K562 (cell line): Measurements from ENCODE around the gene CCDC78. TPM values are rescaled to one million over a fixed set of nuclear protein-coding genes. Genes with fewer than 3 reads are reported as not detected.
A peak's percentile ranks its signal among the peaks of the same experiment; 100 is the strongest.

Experiments
- ATAC-seq: fragments of 200-7000 bp; cut with Tn5 transposase; 3 replicates; pipeline ENCODE4 v1.9.1; 2020; ENCODE audit warnings: moderate library complexity
- BruUV-seq: library from RNA; stranded (reverse); fragments of 400-500 nt; replicated peaks from 2 replicates; lab custom pipeline; 2021; lab: Mats Ljungman, UMichigan
- CTCF ChIA-PET: fragments of 300-600 bp; formaldehyde crosslinking; extraction: SDS; loops from one replicate; lab custom pipeline; 2021; ENCODE audit warnings: low intra/inter-chr PET ratio; lab: Yijun Ruan, JAX
- POLR2A ChIA-PET: fragments of 300-600, 350-650 bp; sonication (Branson Sonifier 250); formaldehyde crosslinking; extraction: SDS; loops from one replicate; lab custom pipeline; 2021; ENCODE audit warnings: antibody characterized with exemption, inconsistent platforms; lab: Yijun Ruan, JAX
- DNase-seq, 4 experiments: peaks; one replicate each; pipeline versions ENCODE4 v3.0.0 to v3.0.0-alpha.2; 2011 to 2018; ENCODE audit warnings: low spot score in 3 of 4, mixed read lengths in 3 of 4; ENCODE audit errors: extremely low read depth in 1 of 4
- FAIRE-seq: peaks from 2 replicates; lab custom pipeline; 2011; peaks lifted over from hg19 to GRCh38; lab: Jason Lieb, UNC
- H2AFZ ChIP-seq: 2 replicates; pipeline ENCODE4 v1.6.0; 2011; ENCODE audit warnings: low read depth, low read length, control low read depth, inconsistent platforms
- H3K27ac ChIP-seq: fragments of 200-600 bp; 3 replicates; pipeline ENCODE4 v1.8.0; 2011; ENCODE audit warnings: low read depth, mild to moderate bottlenecking, control low read depth, inconsistent platforms, low read length, moderate library complexity, mixed read lengths; ENCODE audit errors: extremely low read depth
- H3K27me3 ChIP-seq, 2 experiments: fragments of 300-600 bp in 1 of 2; 2 replicates in 1 of 2; 3 replicates in 1 of 2; pipeline versions ENCODE4 v1.6.0 to v1.8.0; 2011; ENCODE audit warnings: inconsistent platforms in 2 of 2, low read length in 2 of 2, mild to moderate bottlenecking in 1 of 2, mixed read lengths in 1 of 2, moderate library complexity in 1 of 2; ENCODE audit not compliant: control insufficient read depth in 2 of 2, insufficient read depth in 2 of 2
- H3K36me3 ChIP-seq: fragments of 300-600 bp; 3 replicates; pipeline ENCODE4 v1.8.0; 2011; ENCODE audit warnings: mild to moderate bottlenecking, low read length, inconsistent platforms; ENCODE audit not compliant: control insufficient read depth, insufficient read depth
- H3K4me1 ChIP-seq, 2 experiments: fragments of 200-600 bp in 1 of 2; replicated peaks in 1 of 2; 2 replicates in 1 of 2; 3 replicates in 1 of 2; pipeline versions ENCODE4 v1.5.1 to v1.8.0; 2011; ENCODE audit warnings: inconsistent platforms in 2 of 2, low read length in 2 of 2, mild to moderate bottlenecking in 1 of 2, mixed read lengths in 1 of 2, moderate library complexity in 1 of 2; ENCODE audit not compliant: control insufficient read depth in 2 of 2, insufficient read depth in 2 of 2
- H3K4me2 ChIP-seq: 2 replicates; pipeline ENCODE4 v1.6.1; 2011; ENCODE audit warnings: low read length, control low read depth, inconsistent platforms, mixed read lengths; ENCODE audit not compliant: insufficient read depth
- H3K4me3 ChIP-seq: fragments of 200-600 bp; sonication (generic), shearing (Covaris generic); 2 replicates; pipeline ENCODE4 v1.5.1; 2016; ENCODE audit warnings: control low read depth, inconsistent platforms
- H3K79me2 ChIP-seq: fragments of 200-600 bp; 3 replicates; pipeline ENCODE4 v1.8.0; 2011; ENCODE audit warnings: low read length, inconsistent platforms; ENCODE audit not compliant: control insufficient read depth, insufficient read depth
- H3K9ac ChIP-seq, 2 experiments: 2 replicates each; pipeline versions ENCODE4 v1.6.0 to v1.6.1; 2011; ENCODE audit warnings: low read depth in 2 of 2, low read length in 2 of 2, control low read depth in 1 of 2, inconsistent platforms in 1 of 2, mild to moderate bottlenecking in 1 of 2, mixed read lengths in 1 of 2; ENCODE audit not compliant: insufficient read depth in 1 of 2
- H3K9me1 ChIP-seq: one replicate; pipeline ENCODE4 v1.6.0; 2011; ENCODE audit warnings: inconsistent platforms, mild to moderate bottlenecking, low read length, moderate library complexity; ENCODE audit not compliant: control insufficient read depth, insufficient read depth
- H3K9me3 ChIP-seq: replicated peaks from 2 replicates; pipeline ENCODE4 v1.5.1; 2011; ENCODE audit warnings: low read depth, low read length, inconsistent platforms; ENCODE audit not compliant: control insufficient read depth, insufficient read depth
- H4K20me1 ChIP-seq: replicated peaks from 2 replicates; pipeline ENCODE4 v1.6.1; 2011; ENCODE audit warnings: low read length, inconsistent platforms, mixed read lengths; ENCODE audit not compliant: control insufficient read depth, insufficient read depth
- RBM14 ChIP-seq: fragments of 200-400 bp; formaldehyde crosslinking; IDR thresholded peaks from 2 replicates; pipeline ENCODE4 v1.6.1; 2018; ENCODE audit warnings: low read depth, mild to moderate bottlenecking, low read length, moderate library complexity, borderline replicate concordance; ENCODE audit not compliant: insufficient read depth
- ZBTB7A ChIP-seq: IDR thresholded peaks from 2 replicates; pipeline ENCODE4 v1.6.1; 2011; ENCODE audit warnings: low read depth, mild to moderate bottlenecking, low read length, moderate library complexity, borderline replicate concordance; ENCODE audit not compliant: control insufficient read depth
- WGBS: fragments of 100-300 bp; shearing (Covaris generic); methylation state at CpG from one replicate; pipeline ENCODE4 v1.1.6; 2016; ENCODE audit warnings: low coverage, mixed read lengths; ENCODE audit not compliant: insufficient coverage; ENCODE audit errors: missing lambda C conversion rate; 5-methylcytosine and 5-hydroxymethylcytosine counted together
- in situ Hi-C: fragments of 300-500 bp; cut with MboI; formaldehyde crosslinking; loops from 4 replicates; pipeline ENCODE4 v1.15.0; 2018; ENCODE audit warnings: inconsistent platforms, mixed read lengths
- intact Hi-C: fragments of 100-400 bp; cut with micrococcal nuclease; formaldehyde crosslinking; loops from 2 replicates; pipeline ENCODE4 v1.14.2; 2022
- polyA plus RNA-seq, 8 experiments: library from polyadenylated mRNA; depleted of rRNA in 4 of 8; stranded (reverse) in 5 of 8; unstranded in 3 of 8; fragments of >200 nt; fragmentation: Nextera tagmentation in 2 of 8; fragmentation: Illumina TruSeq in 1 of 8; extraction: Ambion mirVana in 2 of 8; extraction: Trizol in 1 of 8; gene quantifications; 2 replicates each; pipeline versions ENCODE4 v1.2.1 to v1.2.3, GENCODE V29; 2011 to 2014; ENCODE audit warnings: inconsistent platforms in 1 of 8, missing spikeins in 1 of 8
- total RNA-seq, 7 experiments: library from RNA; depleted of rRNA in 6 of 7; stranded (reverse); fragments of >200 nt in 6 of 7; fragmentation: Illumina TruSeq in 2 of 7; extraction: Trizol in 2 of 7; gene quantifications; 2 replicates each; pipeline versions ENCODE4 v1.2.1 to v1.2.3, GENCODE V29; 2011 to 2021; ENCODE audit warnings: low replicate concordance in 1 of 7

Gene CCDC78
- total and polyA plus RNA-seq, 9 of the 15 experiments (the other 6 are each of a cell fraction or from before 2014, with no cell fraction given): 0.24 to 17.7 (median 2.9) TPM

DNA sequence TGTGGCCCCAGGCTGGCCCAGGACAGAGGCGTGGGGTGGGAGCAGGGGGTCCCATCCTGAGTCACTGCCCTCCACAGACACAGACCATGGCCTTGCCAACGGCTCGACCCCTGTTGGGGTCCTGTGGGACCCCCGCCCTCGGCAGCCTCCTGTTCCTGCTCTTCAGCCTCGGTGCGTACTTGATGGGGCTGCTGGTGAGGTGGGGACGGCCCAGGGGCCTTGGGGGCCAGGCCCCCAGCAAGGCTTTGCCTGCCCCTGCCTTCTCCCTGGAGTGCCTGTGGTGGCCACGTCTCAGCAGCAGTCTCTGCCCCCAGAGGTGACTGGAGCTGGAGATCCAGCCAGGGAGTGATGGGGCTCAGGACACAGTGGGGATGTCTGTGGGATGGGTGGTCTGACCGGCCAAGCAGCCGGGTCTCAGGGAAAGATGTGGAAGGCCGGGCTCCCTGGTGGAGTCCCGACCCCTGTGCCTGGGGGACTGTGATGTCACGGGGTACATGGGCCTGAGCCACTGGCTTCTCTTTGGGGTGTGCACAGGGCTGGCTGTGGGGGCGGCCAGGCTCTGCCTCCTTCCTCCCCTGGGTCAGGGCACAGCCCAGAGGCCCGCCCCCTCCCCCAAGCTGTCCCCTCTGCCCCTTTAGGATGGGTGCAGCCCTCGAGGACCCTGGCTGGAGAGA is 36.5 kb upstream of the CCDC78 start:
- intact Hi-C loops: no loop called here
- POLR2A ChIA-PET: interaction anchor here (0.5 to 1.3 kb wide), 2 partner anchors 41 to 56 kb away, joined by 3 to 5 read pairs; partner anchors contain the start of gene ANTKMT
- H3K4me2 ChIP-seq: no peak overlapping the region

More for the DNA sequence above, 36.5 kb upstream of the CCDC78 start:
- Histone ChIP-seq H3K79me2 (no peaks in the 10 kb centered on the region), H3K27ac (no peak overlapping the region), H3K9me3 (no peaks in the 10 kb centered on the region), H2AFZ (no peak overlapping the region), H3K4me1 (peaks cover 0 to 75% of the 10 kb centered on the region in 2 experiments; a peak in 2 of 5 replicates), H3K27me3 (peaks cover 0 to 6% of the 10 kb centered on the region in 2 experiments; a peak in 1 of 5 replicates), H4K20me1 (0 out of 2 replicates have a peak, but pooled peaks cover 3% of the 10 kb centered on the region), H3K9ac (no peak overlapping the region), H3K4me3 (no peak overlapping the region), H3K9me1 (no peaks in the 10 kb centered on the region), H3K36me3 (no peaks in the 10 kb centered on the region)
- ATAC-seq: no peak
- DNase-seq: no peak
- WGBS: 14% methylated on average over 14 of the region's 17 CpGs
- no peak for FAIRE-seq
- in situ Hi-C loops: no loop called here
- CTCF ChIA-PET: no interaction called here
- no TSS peak for BruUV-seq
- peak; percentile 24; the same call in 1 of the 2 replicates for TF ChIP-seq ZBTB7A
- TF ChIP-seq RBM14: no peak
